HepG2 (cell line): ENCODE results near the gene RSPH9. TPM values are rescaled to one million over a fixed set of nuclear protein-coding genes. Genes with fewer than 3 reads are reported as not detected.
A peak's percentile ranks its signal among the peaks of the same experiment; 100 is the strongest.

Experiments
- E2F5 ChIP-seq: sonication (generic); formaldehyde crosslinking; conservative IDR thresholded peaks from 2 replicates; pipeline ENCODE4 v1.4.0; 2020; ENCODE audit warnings: missing genetic modification reagents
- GFI1 ChIP-seq: sonication (generic); formaldehyde crosslinking; IDR thresholded peaks from 2 replicates; pipeline ENCODE4 v1.5.0; 2020; ENCODE audit warnings: missing genetic modification reagents, mild to moderate bottlenecking, borderline replicate concordance
- GLI4 ChIP-seq: sonication (generic); formaldehyde crosslinking; IDR thresholded peaks from 2 replicates; pipeline ENCODE4 v1.5.1; 2020; ENCODE audit warnings: missing genetic modification reagents, mild to moderate bottlenecking, moderate library complexity, borderline replicate concordance
- HNF4G ChIP-seq, 2 experiments: sonication (generic) in 1 of 2; formaldehyde crosslinking in 1 of 2; IDR thresholded peaks; 2 replicates each; pipeline versions ENCODE4 v1.4.0 to v1.6.1; 2011 to 2020; ENCODE audit warnings: borderline replicate concordance in 2 of 2, low read depth in 2 of 2, mild to moderate bottlenecking in 2 of 2, low read length in 1 of 2, missing genetic modification reagents in 1 of 2, moderate library complexity in 1 of 2
- IKZF1 ChIP-seq: fragments of 450-650 bp; IDR thresholded peaks from 2 replicates; pipeline ENCODE4 v1.7.1; 2016
- JARID2 ChIP-seq: sonication (generic); formaldehyde crosslinking; IDR thresholded peaks from 2 replicates; pipeline ENCODE4 v1.8.1; 2023; ENCODE audit warnings: missing genetic modification reagents, inconsistent platforms; ENCODE audit not compliant: insufficient replicate concordance
- KDM2A ChIP-seq: sonication (generic); formaldehyde crosslinking; IDR thresholded peaks from 2 replicates; pipeline ENCODE4 v1.4.0; 2020; ENCODE audit warnings: low read depth, missing genetic modification reagents, borderline replicate concordance
- MYNN ChIP-seq: sonication (generic); formaldehyde crosslinking; IDR thresholded peaks from 2 replicates; pipeline ENCODE4 v1.4.0; 2020; ENCODE audit warnings: mild to moderate bottlenecking, low read depth, missing genetic modification reagents
- NFKB2 ChIP-seq: sonication (generic); formaldehyde crosslinking; IDR thresholded peaks from 2 replicates; pipeline ENCODE4 v1.4.0; 2020; ENCODE audit warnings: missing genetic modification reagents, borderline replicate concordance
- NFKBIZ ChIP-seq: IDR thresholded peaks from 2 replicates; pipeline ENCODE4 v1.6.1; 2018; ENCODE audit warnings: missing genetic modification reagents, missing compliant biosample characterization
- NR2C2 ChIP-seq: sonication (generic); formaldehyde crosslinking; IDR thresholded peaks from 2 replicates; pipeline ENCODE4 v1.4.0; 2020; ENCODE audit warnings: missing genetic modification reagents, mild to moderate bottlenecking, moderate library complexity, borderline replicate concordance
- NR2F1 ChIP-seq, 2 experiments: fragments of 450-650 bp in 1 of 2; formaldehyde crosslinking in 1 of 2; IDR thresholded peaks; 2 replicates each; pipeline versions ENCODE4 v1.5.0 to v1.6.1; 2016 to 2020; ENCODE audit warnings: mild to moderate bottlenecking in 1 of 2, missing compliant biosample characterization in 1 of 2, missing genetic modification reagents in 1 of 2, moderate library complexity in 1 of 2
- PCBP1 ChIP-seq: fragments of 200-400 bp; formaldehyde crosslinking; IDR thresholded peaks from 2 replicates; pipeline ENCODE4 v1.6.1; 2017; ENCODE audit warnings: mild to moderate bottlenecking, low read depth, low read length, borderline replicate concordance
- RBM39 ChIP-seq: fragments of 200-400 bp; formaldehyde crosslinking; IDR thresholded peaks from one replicate; pipeline ENCODE4 v1.6.1; 2018; ENCODE audit warnings: antibody characterized with exemption, mild to moderate bottlenecking, low read depth, low read length; ENCODE audit not compliant: poor library complexity, severe bottlenecking
- REXO4 ChIP-seq: sonication (generic); formaldehyde crosslinking; IDR thresholded peaks from 2 replicates; pipeline ENCODE4 v1.8.0; 2022; ENCODE audit warnings: missing genetic modification reagents, mild to moderate bottlenecking, borderline replicate concordance
- SRSF1 ChIP-seq: fragments of 200-400 bp; formaldehyde crosslinking; optimal IDR thresholded peaks from 2 replicates; pipeline ENCODE3; 2017; ENCODE audit warnings: mild to moderate bottlenecking, low read depth, low read length, moderate library complexity
- UBTF ChIP-seq: sonication (generic); formaldehyde crosslinking; IDR thresholded peaks from 2 replicates; pipeline ENCODE4 v1.4.0; 2020; ENCODE audit warnings: mild to moderate bottlenecking, missing genetic modification reagents
- ZBTB20 ChIP-seq: sonication (generic); formaldehyde crosslinking; IDR thresholded peaks from 2 replicates; pipeline ENCODE4 v1.8.1; 2023; ENCODE audit warnings: missing genetic modification reagents, low read depth, mild to moderate bottlenecking, borderline replicate concordance
- ZNF235 ChIP-seq: sonication (generic); formaldehyde crosslinking; IDR thresholded peaks from 2 replicates; pipeline ENCODE4 v1.8.1; 2023; ENCODE audit warnings: mild to moderate bottlenecking, missing genetic modification reagents, borderline replicate concordance
- ZNF414 ChIP-seq: sonication (generic); formaldehyde crosslinking; IDR thresholded peaks from 2 replicates; pipeline ENCODE4 v1.5.0; 2020; ENCODE audit warnings: missing genetic modification reagents
- ZNF572 ChIP-seq: sonication (generic); formaldehyde crosslinking; IDR thresholded peaks from 2 replicates; pipeline ENCODE4 v1.5.1; 2020; ENCODE audit warnings: mild to moderate bottlenecking, missing genetic modification reagents
- ZNF589 ChIP-seq: sonication (generic); formaldehyde crosslinking; conservative IDR thresholded peaks from 2 replicates; pipeline ENCODE4 v1.8.0; 2022; ENCODE audit warnings: mild to moderate bottlenecking, moderate library complexity, missing genetic modification reagents
- ZNF768 ChIP-seq: sonication (generic); formaldehyde crosslinking; IDR thresholded peaks from 2 replicates; pipeline ENCODE4 v1.4.0; 2020; ENCODE audit warnings: missing genetic modification reagents
- polyA plus RNA-seq, 8 experiments: library from polyadenylated mRNA; depleted of rRNA in 3 of 8; stranded (reverse) in 7 of 8; unstranded in 1 of 8; fragments of >200 nt; fragmentation: Illumina TruSeq in 4 of 8; extraction: Trizol in 4 of 8; gene quantifications; 2 replicates each; pipeline versions ENCODE4 v1.2.1 to v1.2.3, GENCODE V29; 2011 to 2016; ENCODE audit warnings: low read depth in 4 of 8, missing spikeins in 1 of 8, mixed read lengths in 1 of 8; ENCODE audit not compliant: insufficient read depth in 1 of 8
- total RNA-seq, 5 experiments: library from RNA; depleted of rRNA; stranded (reverse); fragments of >200 nt; fragmentation: Illumina TruSeq; extraction: Trizol; gene quantifications; 2 replicates each; pipeline ENCODE4 v1.2.3, GENCODE V29; 2016; ENCODE audit warnings: low read depth in 1 of 5

The RSPH9 gene
- total and polyA plus RNA-seq, 2 of the 13 experiments (the other 11 are each of a cell fraction or from before 2014, with no cell fraction given): 0.04 TPM; not detected in 1

- TF ChIP-seq ZNF414 (CRISPR knock-in tag) (peak; percentile 77; the same call in 1 of the 2 replicates), NFKB2 (peak; percentile 65; the same call in 1 of the 2 replicates), ZBTB20 (CRISPR knock-in tag) (peak; percentile 77; the same call in 1 of the 2 replicates), PCBP1 (no peak), ZNF572 (CRISPR knock-in tag) (peak; percentile 29; the same call in 1 of the 2 replicates), ZNF768 (peak; percentile 11; the same call in 1 of the 2 replicates), E2F5 (CRISPR knock-in tag) (no peak), RBM39 (no peak), ZNF589 (no peak; the same call in 1 of the 2 replicates), HNF4G (IDR thresholded peaks at IDR 0.05; ENCODE audit: borderline replicate concordance, low read depth, low read length) (no peak), HNF4G (CRISPR knock-in tag; IDR thresholded peaks at IDR 0.05; ENCODE audit: borderline replicate concordance, low read depth) (no peak), ZNF235 (CRISPR knock-in tag) (peak; percentile 92), NR2C2 (no peak), NFKBIZ (CRISPR knock-in tag) (peak; percentile 30; the same call in 1 of the 2 replicates), GFI1 (CRISPR knock-in tag) (no peak), GLI4 (CRISPR knock-in tag) (peak; percentile 77; the same call in 1 of the 2 replicates), IKZF1 (no peak), MYNN (peak; percentile 81; the same call in 1 of the 2 replicates), REXO4 (CRISPR knock-in tag) (no peak), UBTF (CRISPR knock-in tag) (peak; percentile 58), KDM2A (CRISPR knock-in tag) (peak; percentile 75), NR2F1 (CRISPR knock-in tag; IDR thresholded peaks at IDR 0.05) (no peak), SRSF1 (no peak), JARID2 (CRISPR knock-in tag) (no peak)
Measured at GRCh38 chr6:43629505-43630300, 15.1 kb upstream of the RSPH9 start (continued).
